K562 (cell line): ENCODE results near the gene RNPEPL1. TPM values are rescaled to one million over a fixed set of nuclear protein-coding genes. Genes with fewer than 3 reads are reported as not detected.

Experiments
- CCNT2 ChIP-seq: IDR thresholded peaks from 2 replicates; pipeline ENCODE4 v1.6.1; 2011; ENCODE audit warnings: borderline replicate concordance, low read depth, mild to moderate bottlenecking, moderate library complexity, mixed read lengths, low read length; ENCODE audit not compliant: insufficient read length; ENCODE audit errors: extremely low read depth
- ETV6 ChIP-seq, 3 experiments: fragments of 150-350 bp in 1 of 3; sonication (generic) in 1 of 3; formaldehyde crosslinking in 1 of 3; IDR thresholded peaks; 2 replicates each; pipeline versions ENCODE4 v1.6.1 to v1.8.0; 2014 to 2022; ENCODE audit warnings: borderline replicate concordance in 2 of 3, low read depth in 2 of 3, antibody characterized with exemption in 1 of 3, low read length in 1 of 3, mild to moderate bottlenecking in 1 of 3, missing genetic modification reagents in 1 of 3
- GATAD2B ChIP-seq: fragments of 450-650 bp; IDR thresholded peaks from 2 replicates; pipeline ENCODE4 v1.6.1; 2017; ENCODE audit warnings: mild to moderate bottlenecking, borderline replicate concordance
- HNRNPLL ChIP-seq: fragments of 200-400 bp; formaldehyde crosslinking; IDR thresholded peaks from 2 replicates; pipeline ENCODE4 v1.6.1; 2017; ENCODE audit warnings: low read length, low read depth, mild to moderate bottlenecking; ENCODE audit not compliant: poor library complexity, severe bottlenecking
- JUND ChIP-seq, 2 experiments: IDR thresholded peaks; 2 replicates in 1 of 2; 3 replicates in 1 of 2; pipeline ENCODE4 v1.6.1; 2011; ENCODE audit warnings: borderline replicate concordance in 2 of 2, low read depth in 2 of 2, low read length in 2 of 2, improper control_type of control experiment in 1 of 2, missing biosample characterization in 1 of 2, missing genetic modification characterization in 1 of 2, missing genetic modification reagents in 1 of 2
- MEIS2 ChIP-seq: fragments of 450-650 bp; IDR thresholded peaks from 2 replicates; pipeline ENCODE4 v1.6.1; 2014; ENCODE audit warnings: mild to moderate bottlenecking; ENCODE audit not compliant: partially characterized antibody
- MTA2 ChIP-seq: fragments of 450-650 bp; IDR thresholded peaks from 2 replicates; pipeline ENCODE4 v1.6.1; 2016; ENCODE audit warnings: low read depth
- PCBP2 ChIP-seq: fragments of 200-400 bp; formaldehyde crosslinking; IDR thresholded peaks from 2 replicates; pipeline ENCODE4 v1.6.1; 2018; ENCODE audit warnings: low read length, low read depth, mild to moderate bottlenecking, moderate library complexity; ENCODE audit not compliant: poor library complexity, severe bottlenecking
- RBBP5 ChIP-seq: fragments of 200-600 bp; sonication (generic); IDR thresholded peaks from 2 replicates; pipeline ENCODE4 v1.6.1; 2012; ENCODE audit warnings: borderline replicate concordance, mild to moderate bottlenecking, low read length, control low read depth, inconsistent platforms; ENCODE audit not compliant: insufficient read depth, poor library complexity, severe bottlenecking
- RBM25 ChIP-seq: fragments of 200-400 bp; formaldehyde crosslinking; IDR thresholded peaks from 2 replicates; pipeline ENCODE4 v1.6.1; 2018; ENCODE audit warnings: low read length, low read depth, moderate library complexity; ENCODE audit not compliant: severe bottlenecking
- SIN3B ChIP-seq: fragments of 450-650 bp; IDR thresholded peaks from 2 replicates; pipeline ENCODE4 v1.6.1; 2017; ENCODE audit warnings: low read depth, mild to moderate bottlenecking, moderate library complexity
- SRSF7 ChIP-seq: fragments of 200-400 bp; formaldehyde crosslinking; optimal IDR thresholded peaks from 2 replicates; pipeline ENCODE3; 2017; ENCODE audit warnings: mild to moderate bottlenecking, low read depth, low read length
- TEAD1 ChIP-seq, 2 experiments: fragments of 450-650 bp in 1 of 2; sonication (generic) in 1 of 2; formaldehyde crosslinking; IDR thresholded peaks; 2 replicates each; pipeline versions ENCODE4 v1.4.0 to v1.8.0; 2020 to 2022; ENCODE audit warnings: mild to moderate bottlenecking in 2 of 2, missing genetic modification reagents in 1 of 2
- ZBTB40 ChIP-seq, 2 experiments: fragments of 450-650 bp in 1 of 2; sonication (generic) in 1 of 2; formaldehyde crosslinking in 1 of 2; IDR thresholded peaks; 2 replicates each; pipeline versions ENCODE4 v1.7.1 to v1.9.0; 2016 to 2022; ENCODE audit warnings: inconsistent platforms in 1 of 2, mild to moderate bottlenecking in 1 of 2, missing genetic modification reagents in 1 of 2
- ZNF77 ChIP-seq: fragments of 250-450 bp; sonication (Bioruptor Pico); IDR thresholded peaks from 2 replicates; pipeline ENCODE4 v1.5.0; 2020
- ZSCAN29 ChIP-seq: fragments of 450-650 bp; IDR thresholded peaks from 2 replicates; pipeline ENCODE4 v1.6.1; 2017
- polyA plus RNA-seq, 8 experiments: library from polyadenylated mRNA; depleted of rRNA in 4 of 8; stranded (reverse) in 5 of 8; unstranded in 3 of 8; fragments of >200 nt; fragmentation: Nextera tagmentation in 2 of 8; fragmentation: Illumina TruSeq in 1 of 8; extraction: Ambion mirVana in 2 of 8; extraction: Trizol in 1 of 8; gene quantifications; 2 replicates each; pipeline versions ENCODE4 v1.2.1 to v1.2.3, GENCODE V29; 2011 to 2014; ENCODE audit warnings: inconsistent platforms in 1 of 8, missing spikeins in 1 of 8
- total RNA-seq, 7 experiments: library from RNA; depleted of rRNA in 6 of 7; stranded (reverse); fragments of >200 nt in 6 of 7; fragmentation: Illumina TruSeq in 2 of 7; extraction: Trizol in 2 of 7; gene quantifications; 2 replicates each; pipeline versions ENCODE4 v1.2.1 to v1.2.3, GENCODE V29; 2011 to 2021; ENCODE audit warnings: low replicate concordance in 1 of 7

The RNPEPL1 gene
- total and polyA plus RNA-seq, 9 of the 15 experiments (the other 6 are each of a cell fraction or from before 2014, with no cell fraction given), result 0.07 to 38.7 (median 5.6) TPM

GRCh38 chr2:240565333-240566202 lies 2.7 kb upstream of the RNPEPL1 start (continued):
- TF ChIP-seq ZBTB40 (IDR thresholded peaks at IDR 0.05), result peak; percentile 36; the same call in 1 of the 2 replicates
- no peak for TF ChIP-seq ZBTB40 (CRISPR knock-in tag; IDR thresholded peaks at IDR 0.05)
- TF ChIP-seq RBBP5, result peak; percentile 56
- no peak for TF ChIP-seq SRSF7
- TF ChIP-seq MEIS2, result peak; percentile 22
- TF ChIP-seq ETV6 (IDR thresholded peaks at IDR 0.05; ENCODE audit: borderline replicate concordance in 1 of 2, low read depth in 2 of 2, low read length in 1 of 2), result peak; percentile 56 to 59; a peak in 2 of 4 replicates
- no peak for TF ChIP-seq ETV6 (CRISPR knock-in tag; IDR thresholded peaks at IDR 0.05; ENCODE audit: borderline replicate concordance)
- TF ChIP-seq MTA2, result peak; percentile 57
- TF ChIP-seq ZSCAN29, result no peak
- no peak for TF ChIP-seq RBM25
- no peak for TF ChIP-seq HNRNPLL
- no peak for TF ChIP-seq SIN3B
- TF ChIP-seq GATAD2B, result peak; percentile 81; the same call in 1 of the 2 replicates
- TF ChIP-seq PCBP2, result no peak
- TF ChIP-seq ZNF77 (CRISPR knock-in tag), result no peak
- peak; percentile 99 for TF ChIP-seq JUND (IDR thresholded peaks at IDR 0.05; ENCODE audit: borderline replicate concordance, low read depth, low read length)
- TF ChIP-seq JUND (tag; IDR thresholded peaks at IDR 0.05; ENCODE audit: borderline replicate concordance, low read depth, low read length), result peak; percentile 97; the same call in 2 of the 3 replicates
- peak; percentile 93 for TF ChIP-seq CCNT2
- peak in 1 of 2 experiments; percentile 60; a peak in 1 of 4 replicates for TF ChIP-seq TEAD1 (CRISPR knock-in tag; IDR thresholded peaks at IDR 0.05)
